Measurements from ENCODE around the gene ZNF582.
A peak's percentile ranks its signal among the peaks of the same experiment; 100 is the strongest.

The ZNF582 gene

DNA sequence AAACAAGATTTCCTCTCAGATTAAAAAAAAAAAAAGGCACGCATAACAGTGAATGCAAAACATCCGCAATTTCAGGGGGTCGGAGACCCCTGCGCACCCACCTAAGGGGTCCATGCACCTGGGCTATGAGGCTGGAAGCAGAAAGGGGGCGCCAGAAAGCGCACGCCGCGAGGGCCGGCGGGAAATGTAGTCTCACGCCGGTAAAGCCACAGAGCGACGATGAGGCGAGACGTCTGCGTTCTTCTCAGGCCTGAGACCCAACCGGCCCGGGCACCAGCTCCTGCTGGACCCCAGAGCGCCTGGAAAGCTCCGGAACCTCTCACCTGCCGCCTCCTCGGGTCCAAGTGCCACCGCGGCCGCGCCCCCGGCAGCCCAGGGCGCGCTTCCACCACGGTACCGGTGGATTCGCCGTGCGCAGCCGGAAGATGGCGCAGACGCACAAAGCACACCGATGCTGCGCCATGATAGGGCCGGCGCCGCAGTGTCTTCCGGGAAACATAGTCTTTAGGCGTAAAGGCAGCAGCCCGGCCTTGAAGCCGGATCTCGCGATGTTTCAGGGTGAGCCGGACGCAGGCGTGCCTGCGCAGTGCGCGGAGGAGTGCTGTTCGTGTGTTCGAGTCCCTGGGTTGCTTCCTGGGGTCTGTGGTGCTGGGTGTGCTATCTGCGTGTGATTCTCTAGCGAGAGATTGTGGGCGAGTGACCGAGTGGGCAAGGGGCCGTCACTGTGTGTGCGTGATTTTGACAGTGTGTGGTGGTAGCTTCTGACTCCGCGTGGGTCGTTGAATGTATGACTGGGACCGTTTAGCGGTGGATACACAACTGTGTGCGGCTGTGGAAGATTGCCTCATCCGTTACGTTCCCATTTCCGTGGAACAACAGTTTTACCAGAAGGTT is at the start of gene ZNF582:
Gene ZNF582, minus strand, starts transcription at position 416 of the 894 bp plus-strand sequence. CDS start 1,782 bp downstream, outside the sequence.
- peak; percentile 87 for DNase-seq

DNA sequence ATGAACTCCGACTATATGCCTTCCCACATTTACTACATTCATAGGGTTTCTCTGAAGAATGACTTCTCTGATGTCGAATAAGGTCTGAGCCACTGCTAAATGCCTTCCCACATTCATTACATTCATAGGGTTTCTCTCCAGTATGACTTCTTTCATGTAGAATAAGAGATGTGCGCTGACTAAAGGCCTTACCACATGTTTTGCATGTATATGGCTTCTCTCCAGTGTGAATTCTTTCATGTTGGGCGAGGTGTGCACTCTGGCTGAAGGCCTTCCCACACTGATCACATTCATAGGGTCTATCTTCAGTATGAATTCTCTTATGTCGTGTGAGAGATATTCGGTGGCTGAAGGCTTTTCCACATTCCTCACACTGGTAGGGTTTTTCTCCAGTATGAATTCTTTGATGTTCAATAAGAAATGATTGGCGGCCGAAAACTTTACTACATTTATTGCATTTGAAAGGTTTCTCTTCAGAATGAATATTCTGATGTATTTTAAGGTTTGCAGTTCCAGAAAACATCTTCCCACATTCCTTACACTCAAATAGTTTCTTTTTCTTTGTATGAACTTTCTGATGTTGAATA is 48.0 kb upstream of the ZNF582 start:
- no peak for DNase-seq

DNA sequence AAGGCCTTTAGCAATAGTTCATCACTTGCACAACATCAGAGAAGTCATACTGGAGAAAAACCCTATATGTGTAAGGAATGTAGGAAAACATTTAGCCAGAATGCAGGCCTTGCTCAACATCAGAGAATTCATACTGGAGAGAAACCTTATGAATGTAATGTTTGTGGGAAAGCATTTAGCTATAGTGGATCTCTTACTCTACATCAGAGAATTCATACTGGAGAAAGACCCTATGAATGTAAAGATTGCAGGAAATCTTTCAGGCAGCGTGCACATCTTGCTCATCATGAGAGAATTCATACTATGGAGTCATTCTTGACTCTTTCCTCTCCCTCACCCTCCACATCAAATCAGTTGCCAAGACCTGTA is 30.6 kb upstream of the ZNF582 start:
- DNase-seq: no peak

GRCh38 chr19:56423276-56423984 is 30.1 kb upstream of the ZNF582 start:
- no peak for DNase-seq

GRCh38 chr19:56405062-56405461 is 11.7 kb upstream of the ZNF582 start:
- no peak for DNase-seq

DNA sequence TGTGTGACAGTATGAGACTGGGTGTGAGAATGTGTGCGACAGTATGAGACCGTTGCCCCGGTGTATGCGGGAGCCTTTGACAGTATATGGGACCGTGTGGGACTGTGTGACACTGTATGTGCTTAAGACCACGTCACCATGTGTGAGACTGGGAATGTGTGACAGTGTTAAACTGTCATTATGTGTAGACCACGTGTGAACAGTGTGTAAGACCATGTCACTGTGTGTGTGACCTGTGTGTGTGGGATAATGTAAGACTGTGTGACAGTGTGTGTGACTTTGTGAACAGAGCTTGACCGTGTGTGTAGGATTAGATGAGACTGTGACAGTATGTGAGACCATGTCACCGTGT is 11.3 kb upstream of the ZNF582 start:
- no peak for DNase-seq

DNA sequence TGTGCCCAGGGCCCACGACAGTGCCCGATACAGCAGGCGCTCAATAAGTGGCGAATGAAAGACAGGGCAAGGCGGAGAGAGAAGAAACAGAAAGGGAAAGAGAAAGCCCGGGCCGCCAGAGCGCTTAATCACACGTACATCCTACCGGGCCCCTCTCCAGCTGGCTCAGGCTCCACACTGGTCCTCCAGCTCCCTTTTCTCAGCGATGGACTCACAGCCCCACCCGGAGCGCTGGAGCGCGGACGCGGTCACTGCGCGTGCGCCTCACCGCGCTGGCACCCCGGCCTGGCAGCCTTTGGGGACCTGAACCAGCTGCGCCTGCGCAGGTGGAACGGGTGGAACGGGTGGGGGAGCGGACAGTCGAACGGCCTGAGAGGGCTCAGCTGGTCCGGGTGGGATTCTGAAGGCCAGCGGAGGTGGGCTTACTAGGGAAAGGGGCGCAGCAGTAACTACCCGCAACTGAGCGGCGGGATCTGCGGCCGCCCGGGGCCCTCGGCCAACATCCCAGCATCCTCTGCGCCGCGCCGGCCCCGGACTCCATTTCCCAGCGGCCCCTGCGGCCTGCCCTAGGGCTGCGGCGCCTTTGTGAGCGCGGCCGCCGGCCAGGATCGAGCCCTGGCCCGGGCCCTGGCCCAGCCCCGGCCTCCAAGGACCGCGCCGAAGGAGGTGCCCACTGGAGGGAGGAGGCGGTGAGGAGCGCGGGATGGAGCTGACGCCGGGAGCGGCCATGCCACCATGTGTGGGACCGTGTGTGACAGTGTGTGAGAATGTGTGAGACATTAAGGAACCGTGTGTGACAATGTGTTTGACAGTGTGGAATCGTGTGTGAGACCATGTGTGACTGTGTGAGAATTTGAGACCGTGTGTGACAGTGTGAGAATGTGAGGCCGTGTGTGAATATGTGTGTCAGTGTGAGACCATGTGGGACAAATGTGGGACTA is 10.7 kb upstream of the ZNF582 start, which contains the start of gene ZNF583:
Gene ZNF583, plus strand, starts transcription at position 569 of the 941 bp plus-strand sequence. CDS start 2,783 bp downstream, outside the sequence.
- peak; percentile 75 for DNase-seq

DNA sequence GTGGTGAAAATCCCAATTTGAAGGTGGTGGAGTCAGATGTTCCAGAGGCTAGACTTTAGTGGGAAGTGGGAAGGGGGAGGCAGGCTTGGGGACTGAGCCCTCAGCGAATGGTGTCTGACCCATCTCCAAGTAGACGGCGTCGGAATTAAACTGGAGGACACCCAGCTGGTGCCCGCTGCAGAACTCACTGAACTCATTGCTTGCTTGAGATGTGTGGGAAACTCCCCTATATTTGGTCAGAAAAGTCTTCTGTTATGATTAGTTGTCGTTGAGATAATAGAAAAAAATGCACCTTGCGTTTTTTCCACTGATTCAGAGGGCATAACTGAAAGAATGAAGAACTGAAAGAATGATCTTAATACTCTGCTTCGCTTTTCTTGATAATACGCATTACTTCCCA is 9.9 kb upstream of the ZNF582 start:
- DNase-seq: no peak

DNA sequence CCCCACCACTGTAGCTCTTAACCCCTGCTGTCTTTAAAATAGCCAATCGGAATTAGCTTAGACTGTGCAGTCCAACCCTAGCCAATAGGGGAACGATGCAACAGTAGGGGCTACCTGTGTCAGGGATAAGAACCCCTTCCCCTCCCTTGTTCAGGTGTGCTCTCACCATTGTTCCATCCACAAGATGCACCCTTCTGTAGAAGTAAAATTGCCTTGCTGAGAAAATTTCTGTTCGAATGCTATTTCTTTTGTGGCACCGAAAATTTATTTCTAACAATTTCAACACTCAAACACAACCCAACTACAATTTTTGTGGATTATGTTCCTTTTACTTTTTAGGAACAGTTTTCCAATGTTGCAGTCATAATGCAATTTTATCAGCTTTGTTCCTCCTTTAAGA is 7.2 kb upstream of the ZNF582 start:
- DNase-seq: no peak

- no peak for DNase-seq
Measured at GRCh38 chr19:56398809-56399208, 5.5 kb upstream of the ZNF582 start.

DNA sequence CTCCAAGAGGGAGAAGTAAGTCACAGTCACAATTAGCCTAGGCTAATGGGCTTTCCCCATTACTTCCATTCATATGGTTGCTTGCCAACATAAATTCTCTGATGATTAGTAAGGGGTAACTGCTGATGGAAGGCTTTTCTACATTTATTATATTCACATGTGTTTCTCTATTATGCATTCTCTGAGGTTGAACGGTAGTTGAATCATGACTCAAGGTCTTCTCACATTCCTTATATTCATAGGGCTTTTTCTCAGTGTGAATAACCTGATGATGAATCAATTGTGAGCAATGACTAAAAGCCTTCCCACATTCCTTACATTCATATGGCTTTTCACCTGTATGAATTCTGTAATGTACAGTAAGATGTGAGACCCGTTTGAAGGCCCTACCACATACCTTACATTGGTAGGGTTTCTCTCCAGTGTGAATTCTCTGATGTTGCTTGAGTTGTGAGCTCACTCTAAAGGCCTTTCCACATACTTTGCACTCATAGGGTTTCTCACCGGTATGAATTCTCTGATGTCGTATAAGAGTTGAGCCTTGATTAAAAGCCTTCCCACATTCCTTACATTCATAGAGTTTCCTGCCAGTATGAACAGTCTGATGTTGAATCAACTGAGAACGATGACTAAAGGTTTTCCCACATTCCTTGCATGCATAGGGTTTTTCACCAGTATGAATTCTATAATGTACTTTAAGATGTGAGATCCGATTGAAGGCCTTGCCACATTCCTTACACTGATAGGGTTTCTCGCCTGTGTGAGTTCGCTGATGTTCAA is 9.3 kb downstream of the ZNF582 start:
- no peak for DNase-seq

GRCh38 chr19:56377105-56377924 is 16.0 kb downstream of the ZNF582 start:
- no peak for DNase-seq

- DNase-seq: no peak
Measured at GRCh38 chr19:56372281-56372680, 21.1 kb downstream of the ZNF582 start.

DNA sequence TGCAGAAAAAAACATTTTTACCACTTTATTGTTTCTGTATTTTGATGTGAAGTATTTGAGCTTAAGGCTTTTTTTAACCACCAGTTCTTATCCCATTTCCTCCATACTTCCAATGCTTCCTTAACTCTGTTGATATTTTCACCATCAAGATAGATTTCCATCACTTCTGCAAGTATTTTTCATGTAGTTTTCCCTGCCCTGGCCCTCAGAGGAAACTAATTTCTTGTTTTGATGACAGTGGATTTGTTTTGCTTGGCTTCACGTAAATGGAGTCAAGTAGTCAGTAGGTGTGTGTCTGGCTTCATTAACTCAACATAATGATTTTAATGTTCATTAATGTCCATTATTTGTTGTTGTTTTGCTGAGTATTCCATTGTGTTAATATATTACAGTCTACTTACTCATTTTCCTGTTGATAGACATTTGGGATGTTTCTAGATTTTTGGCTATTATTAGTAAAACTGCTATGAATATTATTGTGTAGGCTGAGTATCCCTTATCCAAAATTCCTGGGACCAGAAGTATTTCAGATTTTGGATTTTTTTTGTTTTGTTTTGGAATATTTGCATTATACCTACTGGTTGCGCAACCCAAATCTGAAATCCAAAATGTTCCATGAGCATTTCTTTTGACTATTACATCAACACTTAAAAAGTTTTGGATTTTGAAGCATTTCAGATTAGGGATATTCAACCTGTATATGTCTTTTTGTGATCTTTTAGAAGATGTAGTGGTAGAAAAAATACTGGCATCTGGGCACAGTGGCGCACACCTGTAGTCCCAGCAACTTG is 23.3 kb downstream of the ZNF582 start:
- no peak for DNase-seq

DNA sequence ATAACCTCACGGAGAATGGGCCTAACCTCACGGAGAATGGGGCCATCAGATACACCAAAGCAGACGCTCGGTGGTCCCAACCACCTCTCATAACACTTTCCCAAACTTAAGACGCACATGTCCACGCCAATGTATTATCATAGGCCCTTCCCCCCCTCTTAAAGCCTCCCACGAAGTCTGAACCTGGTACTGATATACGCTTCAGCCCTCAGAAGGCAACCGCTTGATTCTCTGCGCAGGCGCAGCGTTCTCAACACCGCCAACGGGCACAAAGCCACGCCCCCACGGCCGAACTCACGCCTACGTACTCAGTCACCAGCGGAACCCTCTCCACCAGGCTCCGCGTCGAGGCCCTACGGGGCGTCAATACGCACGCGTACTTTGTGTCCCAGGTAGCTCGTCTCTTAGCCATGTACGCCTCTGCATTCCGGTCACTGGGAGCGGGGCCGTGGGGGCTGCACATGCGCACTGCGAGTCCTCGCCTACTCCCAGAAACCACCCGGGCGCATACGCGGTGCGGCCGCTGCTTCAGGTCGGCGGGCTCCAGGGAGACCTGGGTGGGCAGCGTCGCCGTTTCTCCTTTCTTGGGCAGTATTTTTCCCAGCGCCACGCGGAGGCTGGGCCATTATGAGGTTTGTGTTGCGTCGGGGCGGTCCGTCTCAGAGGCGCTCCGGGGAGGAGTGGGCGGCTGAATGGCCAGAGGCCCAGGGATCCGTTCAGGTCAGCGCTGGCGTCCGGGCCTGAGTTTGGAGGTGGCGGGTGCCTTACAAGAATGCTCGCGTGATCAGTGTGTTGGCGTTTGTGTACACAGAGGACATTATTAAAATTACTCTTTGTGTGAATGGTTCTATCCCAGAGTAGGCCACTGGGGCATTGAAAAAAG is 25.3 kb downstream of the ZNF582 start:
- DNase-seq: peak; percentile 84

DNA sequence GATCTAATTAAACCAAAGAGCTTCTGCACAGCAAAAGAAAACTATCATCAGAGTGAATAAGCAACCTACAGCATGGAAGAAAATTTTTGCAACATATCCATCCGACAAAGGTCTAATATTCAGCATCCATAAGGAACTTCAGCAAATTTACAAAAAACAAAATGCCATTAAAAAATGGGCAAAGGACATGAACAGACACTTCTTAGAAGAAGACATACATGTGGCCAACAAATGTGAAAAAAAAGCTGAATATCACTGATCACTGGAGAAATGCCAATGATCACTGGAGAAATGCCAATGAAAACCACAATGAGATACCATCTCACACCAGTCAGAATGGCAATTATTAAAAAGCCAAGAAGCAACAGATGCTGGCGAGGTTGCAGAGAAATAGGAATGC is 32.5 kb downstream of the ZNF582 start:
- DNase-seq: no peak

DNA sequence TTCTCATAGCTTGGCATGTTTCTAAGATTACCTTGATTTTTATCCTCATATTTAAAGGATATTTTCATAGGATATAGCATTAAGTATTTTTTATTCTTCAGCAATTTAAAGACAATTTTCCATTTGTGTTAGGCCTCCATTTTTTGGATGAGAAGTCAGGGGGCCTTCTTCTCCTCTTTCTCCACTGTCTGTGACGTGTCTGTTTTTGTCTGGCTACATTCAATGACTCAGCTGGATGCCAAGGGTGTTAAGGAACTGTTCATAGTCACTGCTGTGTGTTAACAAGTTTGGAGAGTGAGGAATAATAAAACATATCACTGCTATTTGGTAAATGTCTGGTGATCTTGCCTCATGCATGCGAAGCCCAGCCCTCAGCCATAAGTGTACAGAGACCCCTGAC is 36.4 kb downstream of the ZNF582 start:
- no peak for DNase-seq

DNA sequence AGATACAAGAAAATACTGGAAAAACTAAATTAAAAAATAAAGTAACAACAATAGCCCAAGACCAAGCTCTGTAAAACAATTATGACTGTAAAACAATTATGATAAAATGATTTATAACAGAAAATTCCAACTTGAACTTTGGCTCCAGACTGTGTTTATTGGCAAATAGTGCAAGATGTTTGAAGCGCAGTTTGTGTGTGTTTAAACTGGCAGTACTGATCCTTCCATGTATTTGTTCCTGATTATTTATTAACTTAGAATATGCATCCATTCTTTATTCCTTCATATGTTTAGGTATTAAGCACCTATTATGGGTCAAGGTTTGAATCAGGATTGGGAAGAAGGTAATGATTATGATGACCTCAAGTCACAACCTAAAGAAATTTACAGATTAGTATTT is 37.8 kb downstream of the ZNF582 start:
- DNase-seq: no peak

GRCh38 chr19:56351208-56351607 is 42.1 kb downstream of the ZNF582 start:
- DNase-seq: no peak

All from NCI-H1092 treated with DMSO at 0.1 percent for 48 hours (cell line).